HepG2 (cell line): ENCODE data around the gene BRCA2. TPM values are rescaled to one million over a fixed set of nuclear protein-coding genes. Genes with fewer than 3 reads are reported as not detected.

Experiments used
- ATAC-seq: fragments of 200-7000 bp; cut with Tn5 transposase; 3 replicates; pipeline ENCODE4 v1.9.1; 2020; ENCODE audit warnings: mild to moderate bottlenecking, moderate library complexity
- BruUV-seq: library from RNA; stranded (reverse); fragments of 400-500 nt; replicated peaks from 2 replicates; lab custom pipeline; 2021; lab: Mats Ljungman, UMichigan
- CTCF ChIA-PET: fragments of 300-600 bp; formaldehyde crosslinking; extraction: SDS; loops from one replicate; lab custom pipeline; 2021; ENCODE audit warnings: low total read pairs, inconsistent platforms, low intra/inter-chr PET ratio; lab: Yijun Ruan, JAX
- POLR2A ChIA-PET: fragments of 350-600 bp; sonication (Branson Sonifier 250); formaldehyde crosslinking; loops from one replicate; lab custom pipeline; 2020; ENCODE audit warnings: antibody characterized with exemption, inconsistent platforms; lab: Yijun Ruan, JAX
- DNase-seq: peaks from one replicate; pipeline ENCODE4 v3.0.0-alpha.2; 2015; ENCODE audit warnings: low spot score
- FAIRE-seq: peaks from 3 replicates; lab custom pipeline; 2011; peaks lifted over from hg19 to GRCh38; lab: Jason Lieb, UNC
- H2AFZ ChIP-seq: one replicate; pipeline ENCODE4 v1.6.1; 2011; ENCODE audit warnings: low read length, inconsistent platforms
- H3K27ac ChIP-seq: fragments of 300-600 bp; 3 replicates; pipeline ENCODE4 v1.8.0; 2011; ENCODE audit warnings: mixed run types, mild to moderate bottlenecking, mixed read lengths, low read length, inconsistent platforms; ENCODE audit not compliant: insufficient read depth; ENCODE audit errors: extremely low read length
- H3K27me3 ChIP-seq, 2 experiments: fragments of 200-600 bp in 1 of 2; 2 replicates in 1 of 2; 3 replicates in 1 of 2; pipeline versions ENCODE4 v1.6.0 to v1.8.0; 2011; ENCODE audit warnings: low read length in 2 of 2, mild to moderate bottlenecking in 2 of 2, moderate library complexity in 2 of 2, inconsistent platforms in 1 of 2; ENCODE audit not compliant: insufficient read depth in 2 of 2, control insufficient read depth in 1 of 2
- H3K36me3 ChIP-seq, 2 experiments: fragments of 200-600 bp in 1 of 2; replicated peaks in 1 of 2; 2 replicates in 1 of 2; 3 replicates in 1 of 2; pipeline versions ENCODE4 v1.5.1 to v1.8.0; 2011; ENCODE audit warnings: low read length in 2 of 2, inconsistent platforms in 1 of 2; ENCODE audit not compliant: insufficient read depth in 2 of 2, control insufficient read depth in 1 of 2
- H3K4me1 ChIP-seq: 2 replicates; pipeline ENCODE4 v1.5.1; 2012; ENCODE audit warnings: low read length, inconsistent platforms; ENCODE audit not compliant: insufficient read depth
- H3K4me2 ChIP-seq: 2 replicates; pipeline ENCODE4 v1.6.0; 2011; ENCODE audit warnings: low read depth, low read length, inconsistent platforms
- H3K4me3 ChIP-seq, 3 experiments: fragments of 200-600 bp in 1 of 3; sonication (generic), shearing (Covaris generic) in 1 of 3; replicated peaks in 1 of 3; 2 replicates each; pipeline ENCODE4 v1.5.1; 2011 to 2016; ENCODE audit warnings: low read length in 3 of 3, inconsistent platforms in 2 of 3, low read depth in 2 of 3, mild to moderate bottlenecking in 2 of 3, control low read depth in 1 of 3, mixed read lengths in 1 of 3; ENCODE audit not compliant: insufficient read depth in 1 of 3
- H3K79me2 ChIP-seq: one replicate; pipeline ENCODE4 v1.6.1; 2011; ENCODE audit warnings: low read length, inconsistent platforms; ENCODE audit not compliant: insufficient read depth
- H3K9ac ChIP-seq: 2 replicates; pipeline ENCODE4 v1.6.0; 2011; ENCODE audit warnings: mild to moderate bottlenecking, low read depth, low read length, inconsistent platforms; ENCODE audit not compliant: insufficient read depth
- H3K9me3 ChIP-seq: 2 replicates; pipeline ENCODE4 v1.5.1; 2012; ENCODE audit warnings: mild to moderate bottlenecking, low read length
- H4K20me1 ChIP-seq: 2 replicates; pipeline ENCODE4 v1.6.0; 2011; ENCODE audit warnings: inconsistent platforms, mild to moderate bottlenecking, low read length, moderate library complexity; ENCODE audit not compliant: insufficient read depth
- ARID3A ChIP-seq: IDR thresholded peaks from 2 replicates; pipeline ENCODE4 v1.6.1; 2012; ENCODE audit warnings: low read depth, low read length, improper control_type of control experiment
- NFE2L2 ChIP-seq: fragments of 150-350 bp; IDR thresholded peaks from 2 replicates; pipeline ENCODE4 v1.6.1; 2014; ENCODE audit warnings: low read length
- NFYB ChIP-seq: sonication (generic); formaldehyde crosslinking; IDR thresholded peaks from 2 replicates; pipeline ENCODE4 v1.4.0; 2020; ENCODE audit warnings: missing genetic modification reagents
- RAD21 ChIP-seq: fragments of 450-650 bp; formaldehyde crosslinking; IDR thresholded peaks from 2 replicates; pipeline ENCODE4 v1.5.0; 2020; ENCODE audit warnings: mild to moderate bottlenecking
- RBAK ChIP-seq: sonication (generic); formaldehyde crosslinking; IDR thresholded peaks from 2 replicates; pipeline ENCODE4 v1.5.1; 2020; ENCODE audit warnings: mild to moderate bottlenecking, missing genetic modification reagents
- RBM39 ChIP-seq: fragments of 200-400 bp; formaldehyde crosslinking; IDR thresholded peaks from one replicate; pipeline ENCODE4 v1.6.1; 2018; ENCODE audit warnings: antibody characterized with exemption, mild to moderate bottlenecking, low read depth, low read length; ENCODE audit not compliant: poor library complexity, severe bottlenecking
- RFXANK ChIP-seq: IDR thresholded peaks from 2 replicates; pipeline ENCODE4 v1.6.1; 2016
- SALL1 ChIP-seq: sonication (generic); formaldehyde crosslinking; IDR thresholded peaks from 2 replicates; pipeline ENCODE4 v1.8.0; 2022; ENCODE audit warnings: mild to moderate bottlenecking, missing genetic modification reagents
- ZBTB8A ChIP-seq: sonication (generic); formaldehyde crosslinking; IDR thresholded peaks from 2 replicates; pipeline ENCODE4 v1.4.0; 2020; ENCODE audit warnings: mild to moderate bottlenecking, low read depth, missing genetic modification reagents, borderline replicate concordance
- ZNF20 ChIP-seq: sonication (generic); formaldehyde crosslinking; IDR thresholded peaks from 2 replicates; pipeline ENCODE4 v1.4.0; 2020; ENCODE audit warnings: mild to moderate bottlenecking, moderate library complexity, missing genetic modification reagents
- ZNF549 ChIP-seq: sonication (generic); formaldehyde crosslinking; IDR thresholded peaks from 2 replicates; pipeline ENCODE4 v1.5.0; 2020; ENCODE audit warnings: missing genetic modification reagents
- ZNF772 ChIP-seq: sonication (generic); formaldehyde crosslinking; IDR thresholded peaks from 2 replicates; pipeline ENCODE4 v1.5.0; 2020; ENCODE audit warnings: mild to moderate bottlenecking, missing genetic modification reagents
- WGBS: methylation state at CpG from one replicate; pipeline ENCODE4 v1.1.6; 2017; ENCODE audit warnings: low lambda C conversion rate; 5-methylcytosine and 5-hydroxymethylcytosine counted together
- in situ Hi-C: cut with HindIII; loops from 2 replicates; pipeline ENCODE4 v1.10.0; 2017; ENCODE audit warnings: low pct_unique_long_range_greater_than_20kb; ENCODE audit not compliant: extremely low pct_ligation_motif_present
- intact Hi-C: fragments of 100-400 bp; cut with micrococcal nuclease; formaldehyde crosslinking; loops from one replicate; pipeline ENCODE4 v1.10.0; 2022; ENCODE audit not compliant: unreplicated experiment
- polyA plus RNA-seq, 8 experiments: library from polyadenylated mRNA; depleted of rRNA in 3 of 8; stranded (reverse) in 7 of 8; unstranded in 1 of 8; fragments of >200 nt; fragmentation: Illumina TruSeq in 4 of 8; extraction: Trizol in 4 of 8; gene quantifications; 2 replicates each; pipeline versions ENCODE4 v1.2.1 to v1.2.3, GENCODE V29; 2011 to 2016; ENCODE audit warnings: low read depth in 4 of 8, missing spikeins in 1 of 8, mixed read lengths in 1 of 8; ENCODE audit not compliant: insufficient read depth in 1 of 8
- total RNA-seq, 5 experiments: library from RNA; depleted of rRNA; stranded (reverse); fragments of >200 nt; fragmentation: Illumina TruSeq; extraction: Trizol; gene quantifications; 2 replicates each; pipeline ENCODE4 v1.2.3, GENCODE V29; 2016; ENCODE audit warnings: low read depth in 1 of 5
- TF ChIP-seq, protein P1 (sequence below): sonication (generic); formaldehyde crosslinking; IDR thresholded peaks from 2 replicates; pipeline ENCODE4 v1.4.0; 2020; ENCODE audit warnings: missing genetic modification reagents, mild to moderate bottlenecking, borderline replicate concordance
- TF ChIP-seq, protein P2 (sequence below), 2 experiments: sonication (generic) in 1 of 2; formaldehyde crosslinking in 1 of 2; IDR thresholded peaks; 2 replicates each; pipeline versions ENCODE4 v1.4.0 to v1.6.1; 2016 to 2020; ENCODE audit warnings: borderline replicate concordance in 1 of 2, low read depth in 1 of 2, mild to moderate bottlenecking in 1 of 2, missing genetic modification reagents in 1 of 2
- TF ChIP-seq, protein P3 (sequence below): sonication (generic); formaldehyde crosslinking; IDR thresholded peaks from 2 replicates; pipeline ENCODE4 v1.5.0; 2020; ENCODE audit warnings: mild to moderate bottlenecking, missing genetic modification reagents

BRCA2 gene
- total and polyA plus RNA-seq, 2 of the 13 experiments (the other 11 are each of a cell fraction or from before 2014, with no cell fraction given): 3.1 to 24.6 TPM

GRCh38 chr13:32390048-32390447, 74.7 kb downstream of the BRCA2 start:
- POLR2A ChIA-PET: no interaction called here
- H3K36me3 ChIP-seq: peaks cover 0 to 26% of the 10 kb centered on the region in 2 experiments; a peak in 3 of 5 replicates
- H3K9me3 ChIP-seq: no peaks in the 10 kb centered on the region
- WGBS: 86% methylated on average over 4 of the region's 4 CpGs
- H2AFZ ChIP-seq: no peak overlapping the region
- in situ Hi-C loops: no loop called here
- no peak overlapping the region for H3K4me2 ChIP-seq
- H4K20me1 ChIP-seq: no peaks in the 10 kb centered on the region
- intact Hi-C loops: no loop called here
- no peaks in the 10 kb centered on the region for H3K4me1 ChIP-seq
- H3K9ac ChIP-seq: no peak overlapping the region
- no peaks in the 10 kb centered on the region for H3K79me2 ChIP-seq
- DNase-seq (no peak), ATAC-seq (no peak), FAIRE-seq (no peak)
- no TSS peak for BruUV-seq
- no peak overlapping the region for H3K27ac ChIP-seq
- no peaks in the 10 kb centered on the region for H3K27me3 ChIP-seq
- H3K4me3 ChIP-seq: no peak overlapping the region
- CTCF ChIA-PET: no interaction called here
- TF ChIP-seq NFE2L2: no peak
- no peak for TF ChIP-seq ZNF549 (CRISPR knock-in tag)
- TF ChIP-seq, protein P1, sequence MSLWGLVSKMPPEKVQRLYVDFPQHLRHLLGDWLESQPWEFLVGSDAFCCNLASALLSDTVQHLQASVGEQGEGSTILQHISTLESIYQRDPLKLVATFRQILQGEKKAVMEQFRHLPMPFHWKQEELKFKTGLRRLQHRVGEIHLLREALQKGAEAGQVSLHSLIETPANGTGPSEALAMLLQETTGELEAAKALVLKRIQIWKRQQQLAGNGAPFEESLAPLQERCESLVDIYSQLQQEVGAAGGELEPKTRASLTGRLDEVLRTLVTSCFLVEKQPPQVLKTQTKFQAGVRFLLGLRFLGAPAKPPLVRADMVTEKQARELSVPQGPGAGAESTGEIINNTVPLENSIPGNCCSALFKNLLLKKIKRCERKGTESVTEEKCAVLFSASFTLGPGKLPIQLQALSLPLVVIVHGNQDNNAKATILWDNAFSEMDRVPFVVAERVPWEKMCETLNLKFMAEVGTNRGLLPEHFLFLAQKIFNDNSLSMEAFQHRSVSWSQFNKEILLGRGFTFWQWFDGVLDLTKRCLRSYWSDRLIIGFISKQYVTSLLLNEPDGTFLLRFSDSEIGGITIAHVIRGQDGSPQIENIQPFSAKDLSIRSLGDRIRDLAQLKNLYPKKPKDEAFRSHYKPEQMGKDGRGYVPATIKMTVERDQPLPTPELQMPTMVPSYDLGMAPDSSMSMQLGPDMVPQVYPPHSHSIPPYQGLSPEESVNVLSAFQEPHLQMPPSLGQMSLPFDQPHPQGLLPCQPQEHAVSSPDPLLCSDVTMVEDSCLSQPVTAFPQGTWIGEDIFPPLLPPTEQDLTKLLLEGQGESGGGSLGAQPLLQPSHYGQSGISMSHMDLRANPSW: no peak
- TF ChIP-seq RAD21 (CRISPR knock-in tag): no peak
- no peak for TF ChIP-seq ZNF772
- TF ChIP-seq ZBTB8A: no peak
- no peak for TF ChIP-seq RBAK
- TF ChIP-seq, protein P2, sequence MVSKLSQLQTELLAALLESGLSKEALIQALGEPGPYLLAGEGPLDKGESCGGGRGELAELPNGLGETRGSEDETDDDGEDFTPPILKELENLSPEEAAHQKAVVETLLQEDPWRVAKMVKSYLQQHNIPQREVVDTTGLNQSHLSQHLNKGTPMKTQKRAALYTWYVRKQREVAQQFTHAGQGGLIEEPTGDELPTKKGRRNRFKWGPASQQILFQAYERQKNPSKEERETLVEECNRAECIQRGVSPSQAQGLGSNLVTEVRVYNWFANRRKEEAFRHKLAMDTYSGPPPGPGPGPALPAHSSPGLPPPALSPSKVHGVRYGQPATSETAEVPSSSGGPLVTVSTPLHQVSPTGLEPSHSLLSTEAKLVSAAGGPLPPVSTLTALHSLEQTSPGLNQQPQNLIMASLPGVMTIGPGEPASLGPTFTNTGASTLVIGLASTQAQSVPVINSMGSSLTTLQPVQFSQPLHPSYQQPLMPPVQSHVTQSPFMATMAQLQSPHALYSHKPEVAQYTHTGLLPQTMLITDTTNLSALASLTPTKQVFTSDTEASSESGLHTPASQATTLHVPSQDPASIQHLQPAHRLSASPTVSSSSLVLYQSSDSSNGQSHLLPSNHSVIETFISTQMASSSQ (IDR thresholded peaks at IDR 0.05; ENCODE audit: low read depth): no peak
- TF ChIP-seq, protein P2 (CRISPR knock-in tag; IDR thresholded peaks at IDR 0.05; ENCODE audit: borderline replicate concordance): no peak
- no peak for TF ChIP-seq NFYB
- TF ChIP-seq, protein P3, sequence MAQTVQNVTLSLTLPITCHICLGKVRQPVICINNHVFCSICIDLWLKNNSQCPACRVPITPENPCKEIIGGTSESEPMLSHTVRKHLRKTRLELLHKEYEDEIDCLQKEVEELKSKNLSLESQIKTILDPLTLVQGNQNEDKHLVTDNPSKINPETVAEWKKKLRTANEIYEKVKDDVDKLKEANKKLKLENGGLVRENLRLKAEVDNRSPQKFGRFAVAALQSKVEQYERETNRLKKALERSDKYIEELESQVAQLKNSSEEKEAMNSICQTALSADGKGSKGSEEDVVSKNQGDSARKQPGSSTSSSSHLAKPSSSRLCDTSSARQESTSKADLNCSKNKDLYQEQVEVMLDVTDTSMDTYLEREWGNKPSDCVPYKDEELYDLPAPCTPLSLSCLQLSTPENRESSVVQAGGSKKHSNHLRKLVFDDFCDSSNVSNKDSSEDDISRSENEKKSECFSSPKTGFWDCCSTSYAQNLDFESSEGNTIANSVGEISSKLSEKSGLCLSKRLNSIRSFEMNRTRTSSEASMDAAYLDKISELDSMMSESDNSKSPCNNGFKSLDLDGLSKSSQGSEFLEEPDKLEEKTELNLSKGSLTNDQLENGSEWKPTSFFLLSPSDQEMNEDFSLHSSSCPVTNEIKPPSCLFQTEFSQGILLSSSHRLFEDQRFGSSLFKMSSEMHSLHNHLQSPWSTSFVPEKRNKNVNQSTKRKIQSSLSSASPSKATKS (CRISPR knock-in tag): no peak
- TF ChIP-seq SALL1 (CRISPR knock-in tag): no peak
- TF ChIP-seq ZNF20 (CRISPR knock-in tag): no peak
- no peak for TF ChIP-seq RFXANK (CRISPR knock-in tag)
- TF ChIP-seq RBM39: no peak
- TF ChIP-seq ARID3A: no peak
